Left colon (tissue), 2 donors: ENCODE data around the gene CHGA. TPM values are rescaled to one million over a fixed set of nuclear protein-coding genes. Genes with fewer than 3 reads are reported as not detected.

Experiments
- ATAC-seq: fragments of 200-7000 bp; cut with Tn5 transposase; one replicate; pipeline ENCODE4 v1.9.1; 2020; ENCODE audit warnings: mild to moderate bottlenecking, moderate library complexity
- DNase-seq, 2 donors: peaks; one replicate each; pipeline ENCODE4 v3.0.0-alpha.2; 2020
- intact Hi-C, 2 donors: fragments of 100-400 bp; cut with DNase I in 1 of 2; cut with micrococcal nuclease in 1 of 2; formaldehyde crosslinking; loops; one replicate each; pipeline versions ENCODE4 v1.11.2 to v1.14.0; 2022; cut with DNase I, micrococcal nuclease
- total RNA-seq, 2 donors: library from RNA; stranded (reverse); fragmentation: NEBNext Ultra II Directional; extraction: Animal tissue kit (Norgen Biotek cat#: 25700); gene quantifications; one replicate each; pipeline ENCODE4 v1.2.1, GENCODE V29; 2021
- donor health status: DM: no; HTN: no; CAD: no.
- donor health status: DM: yes; HTN: yes; CAD: no.

Gene CHGA
- total RNA-seq, 2 donors from 2014 or later, result 218 to 343 TPM

GRCh38 chr14:92964124-92965109 lies 41.5 kb downstream of the CHGA start:
- DNase-seq (no peak), ATAC-seq (peak; percentile 68)
- intact Hi-C loops, result no loop called here

- ATAC-seq (no peak), DNase-seq (no peak)
- intact Hi-C loops, result no loop called here
Measured at GRCh38 chr14:92965281-92965680, 42.3 kb downstream of the CHGA start.

- ATAC-seq, result no peak
- intact Hi-C loops, result no loop called here
- DNase-seq, result no peak
Measured at GRCh38 chr14:92967346-92967926, 44.5 kb downstream of the CHGA start.

- no peak for DNase-seq
- intact Hi-C loops, result no loop called here
- no peak for ATAC-seq
Measured at GRCh38 chr14:92968291-92969020, 45.5 kb downstream of the CHGA start.

GRCh38 chr14:92969430-92969829 lies 46.5 kb downstream of the CHGA start:
- DNase-seq (no peak), ATAC-seq (no peak)
- intact Hi-C loops, result no loop called here

GRCh38 chr14:92969871-92970270 lies 46.9 kb downstream of the CHGA start:
- DNase-seq, result no peak
- intact Hi-C loops, result no loop called here
- ATAC-seq, result no peak

GRCh38 chr14:92970271-92970670 lies 47.3 kb downstream of the CHGA start:
- ATAC-seq (no peak), DNase-seq (no peak)
- intact Hi-C loops, result no loop called here

- ATAC-seq (no peak), DNase-seq (no peak)
- intact Hi-C loops, result no loop called here
Measured at GRCh38 chr14:92971601-92972180, 48.7 kb downstream of the CHGA start.

- ATAC-seq, result peak; percentile 73
- intact Hi-C loops, result no loop called here
- peak; percentile 70 to 77 for DNase-seq
Measured at GRCh38 chr14:92973261-92973797, 50.4 kb downstream of the CHGA start.

GRCh38 chr14:92973798-92974372 lies 50.9 kb downstream of the CHGA start:
- no peak for ATAC-seq
- no peak for DNase-seq
- intact Hi-C loops, result no loop called here

GRCh38 chr14:92974541-92975345 lies 51.8 kb downstream of the CHGA start:
- DNase-seq (no peak), ATAC-seq (no peak)
- intact Hi-C loops, result no loop called here

- DNase-seq (no peak), ATAC-seq (no peak)
- intact Hi-C loops, result no loop called here
Measured at GRCh38 chr14:92976268-92976667, 53.3 kb downstream of the CHGA start.

- no peak for DNase-seq
- intact Hi-C loops, result no loop called here
- no peak for ATAC-seq
Measured at GRCh38 chr14:92978229-92979021, 55.5 kb downstream of the CHGA start.

- DNase-seq (no peak), ATAC-seq (no peak)
- intact Hi-C loops, result no loop called here
Measured at GRCh38 chr14:92980866-92981265, 57.9 kb downstream of the CHGA start.

GRCh38 chr14:92981726-92982125 lies 58.8 kb downstream of the CHGA start:
- DNase-seq (no peak), ATAC-seq (no peak)
- intact Hi-C loops, result no loop called here

- ATAC-seq (no peak), DNase-seq (no peak)
- intact Hi-C loops, result no loop called here
Measured at GRCh38 chr14:92982956-92983355, 60.0 kb downstream of the CHGA start.

GRCh38 chr14:92984082-92984788 lies 61.3 kb downstream of the CHGA start:
- DNase-seq, result no peak
- no peak for ATAC-seq
- intact Hi-C loops, result no loop called here
